ENCODE results near the gene SLC9A8.
"Not testable (repeated sequence)": the region's sequence is repeated elsewhere in the genome, so short reads cannot be mapped to it uniquely, and the experiment has no call there.

The SLC9A8 gene, protein sequence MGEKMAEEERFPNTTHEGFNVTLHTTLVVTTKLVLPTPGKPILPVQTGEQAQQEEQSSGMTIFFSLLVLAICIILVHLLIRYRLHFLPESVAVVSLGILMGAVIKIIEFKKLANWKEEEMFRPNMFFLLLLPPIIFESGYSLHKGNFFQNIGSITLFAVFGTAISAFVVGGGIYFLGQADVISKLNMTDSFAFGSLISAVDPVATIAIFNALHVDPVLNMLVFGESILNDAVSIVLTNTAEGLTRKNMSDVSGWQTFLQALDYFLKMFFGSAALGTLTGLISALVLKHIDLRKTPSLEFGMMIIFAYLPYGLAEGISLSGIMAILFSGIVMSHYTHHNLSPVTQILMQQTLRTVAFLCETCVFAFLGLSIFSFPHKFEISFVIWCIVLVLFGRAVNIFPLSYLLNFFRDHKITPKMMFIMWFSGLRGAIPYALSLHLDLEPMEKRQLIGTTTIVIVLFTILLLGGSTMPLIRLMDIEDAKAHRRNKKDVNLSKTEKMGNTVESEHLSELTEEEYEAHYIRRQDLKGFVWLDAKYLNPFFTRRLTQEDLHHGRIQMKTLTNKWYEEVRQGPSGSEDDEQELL
- 51.8 to 77.6 (median 52.5) reads per million in 4 experiments for total RNA-seq

- peak; percentile 82 for DNase-seq
These were observed at the start of gene SLC9A8 for GRCh38 chr20:49812507-49813304. Gene SLC9A8 (plus strand): TSS chr20:49812828. CDS start chr20:49812923, 95 bp downstream.

DNA sequence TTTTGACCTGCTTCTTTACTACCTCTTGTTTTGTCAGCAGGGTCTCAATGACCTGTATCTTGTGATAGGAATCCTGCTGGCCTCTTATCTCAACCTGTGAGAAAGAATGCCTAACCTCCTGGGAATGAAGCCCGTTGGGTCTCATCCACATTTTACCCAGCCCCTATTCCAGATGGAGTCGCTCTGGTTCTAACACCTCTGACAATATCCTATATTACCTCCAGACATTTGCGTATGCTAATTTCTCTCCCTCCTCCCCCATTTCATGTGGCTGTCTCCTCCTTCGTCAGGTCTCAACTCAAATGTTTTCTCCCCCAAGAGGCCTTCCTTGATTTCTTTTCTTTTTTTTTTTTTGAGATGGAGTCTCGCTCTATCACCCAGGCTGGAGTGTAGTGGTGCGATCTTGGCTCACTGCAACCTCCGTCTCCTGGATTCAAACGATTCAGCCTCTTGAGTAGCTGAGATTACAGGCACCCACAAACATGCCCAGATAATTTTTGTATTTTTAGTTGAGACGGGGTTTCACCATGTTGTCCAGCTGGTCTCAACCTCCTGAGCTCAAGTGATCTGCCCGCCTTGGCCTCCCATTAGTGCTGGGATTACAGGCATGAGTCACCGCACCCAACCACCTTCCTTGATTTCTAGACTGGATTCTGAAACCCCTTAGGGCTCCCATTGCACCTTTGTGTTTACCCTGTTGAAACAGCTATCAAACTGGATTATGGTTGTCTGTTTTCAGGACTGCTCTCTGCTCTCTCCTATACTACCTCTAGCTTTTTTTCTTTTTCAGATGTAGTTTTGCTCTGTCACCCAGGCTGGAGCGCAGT, 49.5 kb upstream of the SLC9A8 start:
- no peak for DNase-seq

GRCh38 chr20:49765413-49765736, 47.3 kb upstream of the SLC9A8 start:
- no peak for DNase-seq

GRCh38 chr20:49765846-49766541, 46.6 kb upstream of the SLC9A8 start:
- no peak for DNase-seq

GRCh38 chr20:49766979-49767521, 45.6 kb upstream of the SLC9A8 start:
- no peak for DNase-seq

- DNase-seq = no peak
These were observed 44.2 kb upstream of the SLC9A8 start for GRCh38 chr20:49768204-49769047.

GRCh38 chr20:49769048-49769581, 43.5 kb upstream of the SLC9A8 start:
- no peak for DNase-seq

- no peak for DNase-seq
These were observed 42.0 kb upstream of the SLC9A8 start for GRCh38 chr20:49770634-49771033.

GRCh38 chr20:49774213-49774612, 38.4 kb upstream of the SLC9A8 start:
- DNase-seq = not testable (repeated sequence)

- DNase-seq = no peak
These were observed 37.4 kb upstream of the SLC9A8 start for GRCh38 chr20:49775229-49775693.

GRCh38 chr20:49779972-49780371, 32.7 kb upstream of the SLC9A8 start:
- no peak for DNase-seq

- no peak for DNase-seq
These were observed 31.0 kb upstream of the SLC9A8 start for GRCh38 chr20:49781676-49782075.

DNA sequence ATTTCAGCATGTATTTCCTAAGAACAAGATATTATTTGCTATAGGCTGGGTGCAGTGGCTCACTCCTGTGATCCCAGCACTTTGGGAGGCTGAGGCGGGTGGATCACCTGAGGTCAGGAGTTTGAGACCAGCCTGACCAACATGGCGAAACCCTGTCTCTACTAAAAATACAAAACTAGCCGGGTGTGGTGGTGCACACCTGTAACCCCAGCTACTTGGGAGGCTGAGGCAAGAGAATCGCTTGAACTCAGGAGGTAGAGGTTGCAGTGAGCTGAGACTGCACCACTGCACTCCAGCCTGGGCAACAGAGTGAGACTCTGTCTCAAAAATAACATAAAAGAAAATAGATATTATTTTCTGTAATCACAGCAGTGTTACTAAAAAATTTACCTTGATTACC, 30.2 kb upstream of the SLC9A8 start:
- DNase-seq = not testable (repeated sequence)

GRCh38 chr20:49783021-49783995, 29.3 kb upstream of the SLC9A8 start:
- DNase-seq = not testable (repeated sequence)

- DNase-seq = no peak
These were observed 28.3 kb upstream of the SLC9A8 start for GRCh38 chr20:49784291-49784690.

GRCh38 chr20:49785149-49785851, 27.3 kb upstream of the SLC9A8 start:
- no peak for DNase-seq

DNA sequence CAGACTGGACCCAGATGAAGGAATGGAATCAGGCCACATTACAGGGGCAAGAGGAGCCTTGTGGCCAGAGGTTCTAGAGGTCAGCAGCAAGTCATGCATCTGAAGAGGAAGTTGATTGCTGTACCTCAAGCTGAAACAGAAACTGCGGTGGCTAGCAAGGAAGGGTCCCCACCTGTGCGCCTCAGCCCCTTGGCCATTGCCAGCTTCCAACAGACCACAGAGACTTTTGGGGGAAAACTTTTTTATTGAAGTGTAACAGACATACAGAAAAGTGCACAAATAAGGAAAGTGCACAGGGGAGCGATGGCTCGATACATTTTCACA, 26.8 kb upstream of the SLC9A8 start:
- DNase-seq = no peak

DNA sequence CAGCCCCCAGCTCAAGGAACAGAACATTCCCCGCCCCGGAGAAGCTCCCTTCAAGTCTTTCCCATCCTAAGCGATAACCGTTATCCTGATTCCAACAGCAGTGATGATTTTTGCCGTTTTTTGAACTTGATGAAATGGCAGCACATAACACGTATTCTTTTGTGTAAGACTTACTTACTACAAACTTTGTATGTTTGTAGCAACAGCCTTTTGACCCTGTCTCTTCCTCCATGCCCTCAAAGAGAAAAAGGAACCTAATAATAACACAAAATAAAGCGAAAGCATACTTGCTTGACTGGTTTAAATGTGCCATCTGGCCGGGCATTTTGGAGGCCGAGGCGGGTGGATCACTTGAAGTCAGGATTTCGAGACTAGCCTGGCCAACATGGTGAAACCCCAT, 26.4 kb upstream of the SLC9A8 start:
- no peak for DNase-seq
